WTC11 (cell line): ENCODE results near the gene MSX2. TPM values are rescaled to one million over a fixed set of nuclear protein-coding genes. Genes with fewer than 3 reads are reported as not detected.

Experiments
- ATAC-seq: fragments of 200-7000 bp; cut with Tn5 transposase; 2 replicates; pipeline ENCODE4 v1.10.0; 2021; ENCODE audit warnings: mild to moderate bottlenecking, moderate library complexity
- CTCF ChIA-PET: fragments of 300-600 bp; sonication (Branson Sonifier 250); formaldehyde crosslinking; loops from one replicate; lab custom pipeline; 2021; ENCODE audit warnings: antibody characterized with exemption; lab: Charles Lee
- POLR2A ChIA-PET: fragments of 350-600 bp; sonication (Branson Sonifier 250); formaldehyde crosslinking; loops from one replicate; lab custom pipeline; 2021; ENCODE audit warnings: antibody characterized with exemption; lab: Charles Lee
- DNase-seq: peaks from one replicate; pipeline ENCODE4 v3.0.0; 2021; ENCODE audit warnings: low spot score
- H3K27ac Mint-ChIP-seq: 2 replicates; pipeline ENCODE4 v1.8.0; 2021; ENCODE audit warnings: mixed read lengths
- H3K27me3 Mint-ChIP-seq: 2 replicates; pipeline ENCODE4 v1.8.0; 2021; ENCODE audit warnings: low read depth, mild to moderate bottlenecking, moderate library complexity, mixed read lengths
- H3K36me3 Mint-ChIP-seq: 2 replicates; pipeline ENCODE4 v1.8.0; 2021; ENCODE audit warnings: mixed read lengths
- H3K4me1 Mint-ChIP-seq: 2 replicates; pipeline ENCODE4 v1.8.0; 2022; ENCODE audit warnings: mixed read lengths
- H3K4me3 Mint-ChIP-seq: 2 replicates; pipeline ENCODE4 v1.8.0; 2021; ENCODE audit warnings: mild to moderate bottlenecking, moderate library complexity, mixed read lengths
- H3K9me3 Mint-ChIP-seq: 2 replicates; pipeline ENCODE4 v1.8.0; 2021; ENCODE audit warnings: mixed read lengths
- ARID4B ChIP-seq: sonication (generic); formaldehyde crosslinking; IDR thresholded peaks from 2 replicates; pipeline ENCODE4 v1.8.0; 2023; ENCODE audit warnings: missing genetic modification reagents, mild to moderate bottlenecking, borderline replicate concordance
- FOXK1 ChIP-seq: sonication (generic); formaldehyde crosslinking; IDR thresholded peaks from 2 replicates; pipeline ENCODE4 v1.8.0; 2022; ENCODE audit warnings: mild to moderate bottlenecking, moderate library complexity, missing genetic modification reagents
- JAZF1 ChIP-seq: fragments of 250-450 bp; sonication (Bioruptor Pico); IDR thresholded peaks from 2 replicates; pipeline ENCODE4 v1.9.0; 2021; ENCODE audit warnings: moderate library complexity, mild to moderate bottlenecking, inconsistent platforms
- NFYB ChIP-seq: sonication (generic); formaldehyde crosslinking; conservative IDR thresholded peaks from 2 replicates; pipeline ENCODE4 v1.8.0; 2022; ENCODE audit warnings: low read depth, missing genetic modification reagents
- TEAD1 ChIP-seq: sonication (generic); formaldehyde crosslinking; IDR thresholded peaks from 2 replicates; pipeline ENCODE4 v1.8.0; 2022; ENCODE audit warnings: mild to moderate bottlenecking, missing genetic modification reagents
- total RNA-seq: library from RNA; stranded (reverse); gene quantifications from 3 replicates; pipeline ENCODE4 v1.2.3, GENCODE V29; 2021
- TF ChIP-seq, protein P1 (sequence below): fragments of 250-450 bp; sonication (Bioruptor Pico); IDR thresholded peaks from 2 replicates; pipeline ENCODE4 v1.9.0; 2021; ENCODE audit warnings: mild to moderate bottlenecking
- TF ChIP-seq, protein P2 (sequence below): sonication (generic); formaldehyde crosslinking; IDR thresholded peaks from 2 replicates; pipeline ENCODE4 v1.8.1; 2023; ENCODE audit warnings: mild to moderate bottlenecking, missing genetic modification reagents
- TF ChIP-seq, protein P3 (sequence below): fragments of 250-450 bp; sonication (Bioruptor Pico); IDR thresholded peaks from 2 replicates; pipeline ENCODE4 v1.9.0; 2021; ENCODE audit warnings: moderate library complexity, mild to moderate bottlenecking, inconsistent platforms, borderline replicate concordance
- TF ChIP-seq, protein P4 (sequence below): sonication (generic); formaldehyde crosslinking; IDR thresholded peaks from 2 replicates; pipeline ENCODE4 v1.8.1; 2022; ENCODE audit warnings: mild to moderate bottlenecking, moderate library complexity, missing genetic modification reagents
- TF ChIP-seq, protein P5 (sequence below): sonication (generic); formaldehyde crosslinking; IDR thresholded peaks from 2 replicates; pipeline ENCODE4 v1.8.1; 2023; ENCODE audit warnings: mild to moderate bottlenecking, missing genetic modification reagents

Gene MSX2
- total RNA-seq, 1 experiment from 2014 or later: 0.83 TPM

GRCh38 chr5:174764309-174764708 lies 39.9 kb downstream of the MSX2 start (continued):
- TF ChIP-seq, protein P1, sequence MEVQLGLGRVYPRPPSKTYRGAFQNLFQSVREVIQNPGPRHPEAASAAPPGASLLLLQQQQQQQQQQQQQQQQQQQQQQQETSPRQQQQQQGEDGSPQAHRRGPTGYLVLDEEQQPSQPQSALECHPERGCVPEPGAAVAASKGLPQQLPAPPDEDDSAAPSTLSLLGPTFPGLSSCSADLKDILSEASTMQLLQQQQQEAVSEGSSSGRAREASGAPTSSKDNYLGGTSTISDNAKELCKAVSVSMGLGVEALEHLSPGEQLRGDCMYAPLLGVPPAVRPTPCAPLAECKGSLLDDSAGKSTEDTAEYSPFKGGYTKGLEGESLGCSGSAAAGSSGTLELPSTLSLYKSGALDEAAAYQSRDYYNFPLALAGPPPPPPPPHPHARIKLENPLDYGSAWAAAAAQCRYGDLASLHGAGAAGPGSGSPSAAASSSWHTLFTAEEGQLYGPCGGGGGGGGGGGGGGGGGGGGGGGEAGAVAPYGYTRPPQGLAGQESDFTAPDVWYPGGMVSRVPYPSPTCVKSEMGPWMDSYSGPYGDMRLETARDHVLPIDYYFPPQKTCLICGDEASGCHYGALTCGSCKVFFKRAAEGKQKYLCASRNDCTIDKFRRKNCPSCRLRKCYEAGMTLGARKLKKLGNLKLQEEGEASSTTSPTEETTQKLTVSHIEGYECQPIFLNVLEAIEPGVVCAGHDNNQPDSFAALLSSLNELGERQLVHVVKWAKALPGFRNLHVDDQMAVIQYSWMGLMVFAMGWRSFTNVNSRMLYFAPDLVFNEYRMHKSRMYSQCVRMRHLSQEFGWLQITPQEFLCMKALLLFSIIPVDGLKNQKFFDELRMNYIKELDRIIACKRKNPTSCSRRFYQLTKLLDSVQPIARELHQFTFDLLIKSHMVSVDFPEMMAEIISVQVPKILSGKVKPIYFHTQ (CRISPR knock-in tag): no peak
- no peak for TF ChIP-seq TEAD1 (CRISPR knock-in tag)

GRCh38 chr5:174765540-174765939 lies 41.2 kb downstream of the MSX2 start:
- POLR2A ChIA-PET: no interaction called here
- DNase-seq (no peak), ATAC-seq (no peak)
- H3K27ac Mint-ChIP-seq: no peak overlapping the region
- CTCF ChIA-PET: no interaction called here
- no peaks in the 10 kb centered on the region for H3K9me3 Mint-ChIP-seq
- no peak overlapping the region for H3K4me3 Mint-ChIP-seq
- no peaks in the 10 kb centered on the region; the same call in 1 of the 2 replicates for H3K27me3 Mint-ChIP-seq
- no peak for TF ChIP-seq ARID4B (CRISPR knock-in tag)
- TF ChIP-seq NFYB (CRISPR knock-in tag): no peak
- no peak for TF ChIP-seq FOXK1 (CRISPR knock-in tag)
- TF ChIP-seq, protein P2, sequence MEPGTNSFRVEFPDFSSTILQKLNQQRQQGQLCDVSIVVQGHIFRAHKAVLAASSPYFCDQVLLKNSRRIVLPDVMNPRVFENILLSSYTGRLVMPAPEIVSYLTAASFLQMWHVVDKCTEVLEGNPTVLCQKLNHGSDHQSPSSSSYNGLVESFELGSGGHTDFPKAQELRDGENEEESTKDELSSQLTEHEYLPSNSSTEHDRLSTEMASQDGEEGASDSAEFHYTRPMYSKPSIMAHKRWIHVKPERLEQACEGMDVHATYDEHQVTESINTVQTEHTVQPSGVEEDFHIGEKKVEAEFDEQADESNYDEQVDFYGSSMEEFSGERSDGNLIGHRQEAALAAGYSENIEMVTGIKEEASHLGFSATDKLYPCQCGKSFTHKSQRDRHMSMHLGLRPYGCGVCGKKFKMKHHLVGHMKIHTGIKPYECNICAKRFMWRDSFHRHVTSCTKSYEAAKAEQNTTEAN (CRISPR knock-in tag): no peak
- TF ChIP-seq, protein P1 (CRISPR knock-in tag): no peak
- TF ChIP-seq, protein P3, sequence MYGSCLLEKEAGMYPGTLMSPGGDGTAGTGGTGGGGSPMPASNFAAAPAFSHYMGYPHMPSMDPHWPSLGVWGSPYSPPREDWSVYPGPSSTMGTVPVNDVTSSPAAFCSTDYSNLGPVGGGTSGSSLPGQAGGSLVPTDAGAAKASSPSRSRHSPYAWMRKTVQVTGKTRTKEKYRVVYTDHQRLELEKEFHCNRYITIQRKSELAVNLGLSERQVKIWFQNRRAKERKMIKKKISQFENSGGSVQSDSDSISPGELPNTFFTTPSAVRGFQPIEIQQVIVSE (CRISPR knock-in tag): no peak
- TF ChIP-seq, protein P4, sequence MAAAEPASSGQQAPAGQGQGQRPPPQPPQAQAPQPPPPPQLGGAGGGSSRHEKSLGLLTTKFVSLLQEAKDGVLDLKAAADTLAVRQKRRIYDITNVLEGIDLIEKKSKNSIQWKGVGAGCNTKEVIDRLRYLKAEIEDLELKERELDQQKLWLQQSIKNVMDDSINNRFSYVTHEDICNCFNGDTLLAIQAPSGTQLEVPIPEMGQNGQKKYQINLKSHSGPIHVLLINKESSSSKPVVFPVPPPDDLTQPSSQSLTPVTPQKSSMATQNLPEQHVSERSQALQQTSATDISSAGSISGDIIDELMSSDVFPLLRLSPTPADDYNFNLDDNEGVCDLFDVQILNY (CRISPR knock-in tag): no peak
- TF ChIP-seq, protein P5, sequence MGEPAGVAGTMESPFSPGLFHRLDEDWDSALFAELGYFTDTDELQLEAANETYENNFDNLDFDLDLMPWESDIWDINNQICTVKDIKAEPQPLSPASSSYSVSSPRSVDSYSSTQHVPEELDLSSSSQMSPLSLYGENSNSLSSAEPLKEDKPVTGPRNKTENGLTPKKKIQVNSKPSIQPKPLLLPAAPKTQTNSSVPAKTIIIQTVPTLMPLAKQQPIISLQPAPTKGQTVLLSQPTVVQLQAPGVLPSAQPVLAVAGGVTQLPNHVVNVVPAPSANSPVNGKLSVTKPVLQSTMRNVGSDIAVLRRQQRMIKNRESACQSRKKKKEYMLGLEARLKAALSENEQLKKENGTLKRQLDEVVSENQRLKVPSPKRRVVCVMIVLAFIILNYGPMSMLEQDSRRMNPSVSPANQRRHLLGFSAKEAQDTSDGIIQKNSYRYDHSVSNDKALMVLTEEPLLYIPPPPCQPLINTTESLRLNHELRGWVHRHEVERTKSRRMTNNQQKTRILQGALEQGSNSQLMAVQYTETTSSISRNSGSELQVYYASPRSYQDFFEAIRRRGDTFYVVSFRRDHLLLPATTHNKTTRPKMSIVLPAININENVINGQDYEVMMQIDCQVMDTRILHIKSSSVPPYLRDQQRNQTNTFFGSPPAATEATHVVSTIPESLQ (CRISPR knock-in tag): no peak
- TF ChIP-seq JAZF1 (CRISPR knock-in tag): no peak
- no peaks in the 10 kb centered on the region for H3K36me3 Mint-ChIP-seq
- no peaks in the 10 kb centered on the region for H3K4me1 Mint-ChIP-seq
